ENCODE measurements around the gene SPRR2E.

Gene SPRR2E

GRCh38 chr1:153087652-153088051 lies 6.7 kb downstream of the SPRR2E start:
- no CpG with 5 or more reads among the region's 1 CpG for WGBS (ENCODE audit: extremely low coverage, insufficient coverage, low lambda C conversion rate)
- no peak overlapping the region for H2BK5ac ChIP-seq (ENCODE audit: low read length)
- DNase-seq = no peak

GRCh38 chr1:153081736-153082135 lies 12.6 kb downstream of the SPRR2E start:
- H3K4ac ChIP-seq (ENCODE audit: low read depth, low read length) = no peak overlapping the region
- H4K5ac ChIP-seq (ENCODE audit: low read length) = no peak overlapping the region
- H2BK15ac ChIP-seq (replicated peaks; ENCODE audit: low read depth) = no peak overlapping the region
- H2BK5ac ChIP-seq (ENCODE audit: low read length) = no peak overlapping the region
- no peak overlapping the region for H3K27ac ChIP-seq (ENCODE audit: low read depth, low read length)
- H3K23ac ChIP-seq (ENCODE audit: low read length) = no peak overlapping the region
- no peak overlapping the region for H3K9ac ChIP-seq (ENCODE audit: low read length)
- no peak overlapping the region for H3K4me3 ChIP-seq (ENCODE audit: low read length)
- no peak overlapping the region for H3K4me2 ChIP-seq (ENCODE audit: low read length)
- no peaks in the 10 kb centered on the region for H3K79me2 ChIP-seq (ENCODE audit: control insufficient read depth, insufficient read depth, low read length)
- WGBS (ENCODE audit: extremely low coverage, insufficient coverage, low lambda C conversion rate) = no CpG with 5 or more reads among the region's 3 CpGs
- no peaks in the 10 kb centered on the region for H3K36me3 ChIP-seq (ENCODE audit: control insufficient read depth, insufficient read depth, low read length)
- H3K27me3 ChIP-seq (ENCODE audit: insufficient read depth, low read length, poor library complexity) = no peaks in the 10 kb centered on the region
- H2AK5ac ChIP-seq (ENCODE audit: low read length) = no peak overlapping the region
- H2BK120ac ChIP-seq (ENCODE audit: low read depth, low read length) = no peak overlapping the region
- H3K4me1 ChIP-seq (ENCODE audit: control insufficient read depth, low read depth, low read length) = no peaks in the 10 kb centered on the region
- no peaks in the 10 kb centered on the region for H3K79me1 ChIP-seq (ENCODE audit: low read length)
- no peak overlapping the region for H3K18ac ChIP-seq (ENCODE audit: low read length)
- no peak overlapping the region for H4K8ac ChIP-seq (ENCODE audit: low read depth, low read length)
- H3K56ac ChIP-seq (ENCODE audit: low read length) = no peak overlapping the region
- DNase-seq = no peak

More at GRCh38 chr1:153087652-153088051, 6.7 kb downstream of the SPRR2E start:
- Histone ChIP-seq H4K5ac (ENCODE audit: low read length) (no peak overlapping the region), H3K4me1 (ENCODE audit: control insufficient read depth, low read depth, low read length) (no peaks in the 10 kb centered on the region), H2BK120ac (ENCODE audit: low read depth, low read length) (no peak overlapping the region), H3K36me3 (ENCODE audit: control insufficient read depth, insufficient read depth, low read length) (no peaks in the 10 kb centered on the region), H2BK15ac (replicated peaks; ENCODE audit: low read depth) (no peak overlapping the region), H3K4me2 (ENCODE audit: low read length) (no peak overlapping the region), H3K27ac (ENCODE audit: low read depth, low read length) (no peak overlapping the region), H3K27me3 (ENCODE audit: insufficient read depth, low read length, poor library complexity) (no peaks in the 10 kb centered on the region), H3K56ac (ENCODE audit: low read length) (no peak overlapping the region), H3K4me3 (ENCODE audit: low read length) (no peak overlapping the region), H3K79me2 (ENCODE audit: control insufficient read depth, insufficient read depth, low read length) (no peaks in the 10 kb centered on the region), H3K79me1 (ENCODE audit: low read length) (no peaks in the 10 kb centered on the region), H4K8ac (ENCODE audit: low read depth, low read length) (no peak overlapping the region), H3K4ac (ENCODE audit: low read depth, low read length) (no peak overlapping the region), H2AK5ac (ENCODE audit: low read length) (no peak overlapping the region), H3K18ac (ENCODE audit: low read length) (no peak overlapping the region), H3K23ac (ENCODE audit: low read length) (no peak overlapping the region), H3K9ac (ENCODE audit: low read length) (no peak overlapping the region)

- no peak for DNase-seq
- Histone ChIP-seq H3K23ac (ENCODE audit: low read length) (no peak overlapping the region), H3K56ac (ENCODE audit: low read length) (no peak overlapping the region), H3K27me3 (ENCODE audit: insufficient read depth, low read length, poor library complexity) (no peaks in the 10 kb centered on the region), H2BK5ac (ENCODE audit: low read length) (no peak overlapping the region), H3K79me2 (ENCODE audit: control insufficient read depth, insufficient read depth, low read length) (no peaks in the 10 kb centered on the region), H2BK120ac (ENCODE audit: low read depth, low read length) (no peak overlapping the region), H3K4me2 (ENCODE audit: low read length) (no peak overlapping the region), H4K5ac (ENCODE audit: low read length) (no peak overlapping the region), H3K4me3 (ENCODE audit: low read length) (no peak overlapping the region), H3K27ac (ENCODE audit: low read depth, low read length) (no peak overlapping the region), H3K79me1 (ENCODE audit: low read length) (no peaks in the 10 kb centered on the region), H3K9ac (ENCODE audit: low read length) (no peak overlapping the region), H3K4ac (ENCODE audit: low read depth, low read length) (no peak overlapping the region), H3K18ac (ENCODE audit: low read length) (no peak overlapping the region), H3K36me3 (ENCODE audit: control insufficient read depth, insufficient read depth, low read length) (no peaks in the 10 kb centered on the region), H4K8ac (ENCODE audit: low read depth, low read length) (no peak overlapping the region), H2BK15ac (replicated peaks; ENCODE audit: low read depth) (no peak overlapping the region), H3K4me1 (ENCODE audit: control insufficient read depth, low read depth, low read length) (no peaks in the 10 kb centered on the region), H2AK5ac (ENCODE audit: low read length) (no peak overlapping the region)
- WGBS (ENCODE audit: extremely low coverage, insufficient coverage, low lambda C conversion rate) = no CpG with 5 or more reads among the region's 5 CpGs
Measured at GRCh38 chr1:153072806-153073726, 21.3 kb downstream of the SPRR2E start.

- Histone ChIP-seq H3K36me3 (ENCODE audit: control insufficient read depth, insufficient read depth, low read length) (no peaks in the 10 kb centered on the region), H3K56ac (ENCODE audit: low read length) (no peak within 1 kb of the TSS), H2BK120ac (ENCODE audit: low read depth, low read length) (no peak within 1 kb of the TSS), H4K8ac (ENCODE audit: low read depth, low read length) (no peak within 1 kb of the TSS), H4K5ac (ENCODE audit: low read length) (no peak within 1 kb of the TSS), H3K18ac (ENCODE audit: low read length) (no peak within 1 kb of the TSS), H3K79me1 (ENCODE audit: low read length) (no peaks in the 10 kb centered on the region), H2AK5ac (ENCODE audit: low read length) (no peak within 1 kb of the TSS), H3K4me2 (ENCODE audit: low read length) (no peak within 1 kb of the TSS), H3K27ac (ENCODE audit: low read depth, low read length) (no peak within 1 kb of the TSS), H2BK5ac (ENCODE audit: low read length) (no peak within 1 kb of the TSS), H3K23ac (ENCODE audit: low read length) (no peak within 1 kb of the TSS), H2BK15ac (replicated peaks; ENCODE audit: low read depth) (no peak within 1 kb of the TSS), H3K4me3 (ENCODE audit: low read length) (no peak within 1 kb of the TSS), H3K4ac (ENCODE audit: low read depth, low read length) (no peak within 1 kb of the TSS), H3K4me1 (ENCODE audit: control insufficient read depth, low read depth, low read length) (no peaks in the 10 kb centered on the region), H3K27me3 (ENCODE audit: insufficient read depth, low read length, poor library complexity) (no peaks in the 10 kb centered on the region), H3K9ac (ENCODE audit: low read length) (no peak within 1 kb of the TSS), H3K79me2 (ENCODE audit: control insufficient read depth, insufficient read depth, low read length) (no peaks in the 10 kb centered on the region)
- WGBS (ENCODE audit: extremely low coverage, insufficient coverage, low lambda C conversion rate) = no CpG with 5 or more reads among the region's 2 CpGs
- no peak for DNase-seq
Measured at GRCh38 chr1:153071511-153071910, 22.8 kb downstream of the SPRR2E start, which contains the start of gene SPRR2B. TSS of gene SPRR2B (minus strand) at chr1:153071611. CDS start at chr1:153070839, 772 bp downstream.

- Histone ChIP-seq H2AK5ac (ENCODE audit: low read length) (no peak overlapping the region), H4K5ac (ENCODE audit: low read length) (no peak overlapping the region), H3K4ac (ENCODE audit: low read depth, low read length) (no peak overlapping the region), H3K79me2 (ENCODE audit: control insufficient read depth, insufficient read depth, low read length) (no peaks in the 10 kb centered on the region), H3K4me3 (ENCODE audit: low read length) (no peak overlapping the region), H3K23ac (ENCODE audit: low read length) (no peak overlapping the region), H3K27ac (ENCODE audit: low read depth, low read length) (no peak overlapping the region), H3K9ac (ENCODE audit: low read length) (no peak overlapping the region), H3K36me3 (ENCODE audit: control insufficient read depth, insufficient read depth, low read length) (no peaks in the 10 kb centered on the region), H4K8ac (ENCODE audit: low read depth, low read length) (no peak overlapping the region), H2BK15ac (replicated peaks; ENCODE audit: low read depth) (no peak overlapping the region), H3K27me3 (ENCODE audit: insufficient read depth, low read length, poor library complexity) (no peaks in the 10 kb centered on the region), H3K18ac (ENCODE audit: low read length) (no peak overlapping the region), H3K4me1 (ENCODE audit: control insufficient read depth, low read depth, low read length) (no peaks in the 10 kb centered on the region), H2BK120ac (ENCODE audit: low read depth, low read length) (no peak overlapping the region), H3K79me1 (ENCODE audit: low read length) (no peaks in the 10 kb centered on the region), H3K4me2 (ENCODE audit: low read length) (no peak overlapping the region), H3K56ac (ENCODE audit: low read length) (no peak overlapping the region), H2BK5ac (ENCODE audit: low read length) (no peak overlapping the region)
- DNase-seq = peak; percentile 65
- WGBS (ENCODE audit: extremely low coverage, insufficient coverage, low lambda C conversion rate) = no CpG with 5 or more reads among the region's 2 CpGs
Measured at GRCh38 chr1:153070243-153070642, 24.1 kb downstream of the SPRR2E start.
